ENCODE data around the gene DDC. TPM values are rescaled to one million over a fixed set of nuclear protein-coding genes. Genes with fewer than 3 reads are reported as not detected.

The DDC gene
- total and polyA plus RNA-seq, 4 donors: 27.2 to 74.9 (median 58.6) TPM

DNA sequence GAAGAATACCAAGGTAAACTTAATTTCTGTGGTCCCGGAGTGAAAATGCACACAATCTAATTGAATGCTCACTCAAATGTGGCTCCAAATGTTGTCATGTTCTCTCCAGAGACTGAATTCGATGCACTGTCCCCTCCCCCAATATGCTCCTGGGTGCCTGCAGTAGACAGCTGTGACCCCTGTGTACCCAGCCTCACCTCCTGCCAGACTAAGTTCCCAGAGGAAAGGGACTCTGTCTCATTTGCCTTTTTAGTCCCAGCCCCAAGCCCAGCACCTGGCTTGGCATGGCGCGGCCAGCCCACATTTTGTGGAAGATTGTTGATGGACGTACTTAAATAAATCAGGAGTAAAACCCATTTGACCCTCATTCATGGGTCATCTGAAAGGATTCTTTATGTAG lies 93.2 kb downstream of the DDC start:
- TF ChIP-seq RAD21 (IDR thresholded peaks at IDR 0.05): no peak
- no peak for TF ChIP-seq EGR1 (IDR thresholded peaks at IDR 0.05; ENCODE audit: low read depth in 2 of 2)
- no peak for TF ChIP-seq ZBTB33 (IDR thresholded peaks at IDR 0.05)
- TF ChIP-seq SP1 (IDR thresholded peaks at IDR 0.05): no peak
- no peak for TF ChIP-seq YY1 (IDR thresholded peaks at IDR 0.05)
- no peak for TF ChIP-seq FOXA2 (IDR thresholded peaks at IDR 0.05)
- TF ChIP-seq HNF4G (IDR thresholded peaks at IDR 0.05): no peak
- TF ChIP-seq, protein P1, sequence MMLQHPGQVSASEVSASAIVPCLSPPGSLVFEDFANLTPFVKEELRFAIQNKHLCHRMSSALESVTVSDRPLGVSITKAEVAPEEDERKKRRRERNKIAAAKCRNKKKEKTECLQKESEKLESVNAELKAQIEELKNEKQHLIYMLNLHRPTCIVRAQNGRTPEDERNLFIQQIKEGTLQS (IDR thresholded peaks at IDR 0.05): no peak
- TF ChIP-seq GABPA (IDR thresholded peaks at IDR 0.05 in 1 of 2, conservative IDR thresholded peaks at IDR 0.05 in 1 of 2): no peak
- no peak for TF ChIP-seq REST (IDR thresholded peaks at IDR 0.05)
- no peak for TF ChIP-seq CTCF (IDR thresholded peaks at IDR 0.05; ENCODE audit: low read depth, low read length, missing input control)
- no peak for TF ChIP-seq RXRA (IDR thresholded peaks at IDR 0.05)
- TF ChIP-seq FOXA1 (IDR thresholded peaks at IDR 0.05): no peak
- TF ChIP-seq TAF1 (conservative IDR thresholded peaks at IDR 0.05): no peak
- TF ChIP-seq HNF4A (conservative IDR thresholded peaks at IDR 0.05): no peak
- no peak for TF ChIP-seq JUND (IDR thresholded peaks at IDR 0.05)
- no peak for TF ChIP-seq NR2F2 (IDR thresholded peaks at IDR 0.05)
- DNase-seq (ENCODE audit: low spot score): no peak
- Histone ChIP-seq H3K9ac (ENCODE audit: low read depth in 1 of 2, low read length in 2 of 2) (no peak overlapping the region), H3K9me3 (ENCODE audit: control insufficient read depth in 4 of 4, low read length in 3 of 4) (no peaks in the 10 kb centered on the region), H3K4me1 (ENCODE audit: control insufficient read depth in 4 of 4, insufficient read depth in 4 of 4, low read length in 3 of 4) (peaks cover 4 to 20% (median 12%) of the 10 kb centered on the region in 4 donors), H3K4me3 (ENCODE audit: low read depth in 1 of 3, low read length in 3 of 3) (no peak overlapping the region), H3K36me3 (ENCODE audit: control insufficient read depth in 4 of 4, insufficient read depth in 3 of 4, low read depth in 1 of 4, low read length in 3 of 4) (peaks cover 0 to 2% (median 0%) of the 10 kb centered on the region in 4 donors), H3K27ac (ENCODE audit: low read depth in 1 of 2, low read length in 2 of 2) (no peak overlapping the region), H3K27me3 (ENCODE audit: control insufficient read depth in 4 of 4, insufficient read depth in 4 of 4, low read length in 3 of 4) (no peaks in the 10 kb centered on the region)
- 94% methylated on average over 5 of the region's 5 CpGs for WGBS
